ENCODE results near the gene CLSTN2.

GRCh38 chr3:140626856-140627255, 691.9 kb downstream of the CLSTN2 start:
- no peak for TF ChIP-seq POLR2A (IDR thresholded peaks at IDR 0.05)
- TF ChIP-seq CTCF (IDR thresholded peaks at IDR 0.05) = no peak
